ENCODE results near the gene IFITM1.

DNA sequence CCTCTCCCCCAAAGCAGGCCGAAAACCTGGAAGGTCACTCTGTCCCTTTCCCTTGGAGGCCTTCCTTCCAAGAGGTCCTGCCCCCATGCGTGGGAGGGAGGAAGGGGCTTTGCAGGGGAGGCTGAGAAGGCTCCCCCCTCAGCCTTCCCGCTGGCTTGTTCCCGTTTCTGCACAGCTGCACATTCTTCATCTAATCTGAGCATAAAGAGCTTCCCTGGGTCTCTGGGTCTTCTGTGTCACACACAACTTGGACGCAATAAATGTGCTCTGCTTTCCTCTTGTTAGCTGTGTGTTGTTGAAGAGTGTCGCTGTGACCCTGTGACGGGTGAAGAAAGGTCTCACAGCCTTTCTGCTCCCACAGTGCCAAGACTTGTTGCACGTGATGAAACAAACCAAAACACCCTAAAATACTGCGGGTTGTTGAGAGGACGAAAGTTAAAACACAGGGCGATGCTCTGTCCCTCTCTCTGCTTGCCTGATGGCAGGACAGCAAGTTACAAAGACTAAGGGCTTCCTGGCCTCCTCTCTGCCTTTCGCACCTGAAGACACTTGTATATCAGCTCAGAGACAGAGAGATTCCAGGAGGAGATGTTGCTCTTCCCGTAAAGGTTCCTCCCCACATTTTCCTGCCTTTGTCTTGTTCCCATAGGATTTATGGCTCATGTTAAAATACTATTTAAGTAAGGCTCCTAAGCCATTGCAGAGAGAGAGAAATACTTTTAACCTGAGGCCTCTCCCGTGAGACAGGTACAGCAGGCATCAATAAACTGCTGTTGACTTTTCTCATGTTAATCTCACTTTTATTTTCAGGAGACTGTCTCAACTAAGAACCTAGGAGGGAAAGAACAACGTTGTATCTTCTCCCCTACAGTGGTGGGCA, 22.2 kb downstream of the IFITM1 start:
- no peak for TF ChIP-seq POLR2A (IDR thresholded peaks at IDR 0.05)
- TF ChIP-seq, protein P1, sequence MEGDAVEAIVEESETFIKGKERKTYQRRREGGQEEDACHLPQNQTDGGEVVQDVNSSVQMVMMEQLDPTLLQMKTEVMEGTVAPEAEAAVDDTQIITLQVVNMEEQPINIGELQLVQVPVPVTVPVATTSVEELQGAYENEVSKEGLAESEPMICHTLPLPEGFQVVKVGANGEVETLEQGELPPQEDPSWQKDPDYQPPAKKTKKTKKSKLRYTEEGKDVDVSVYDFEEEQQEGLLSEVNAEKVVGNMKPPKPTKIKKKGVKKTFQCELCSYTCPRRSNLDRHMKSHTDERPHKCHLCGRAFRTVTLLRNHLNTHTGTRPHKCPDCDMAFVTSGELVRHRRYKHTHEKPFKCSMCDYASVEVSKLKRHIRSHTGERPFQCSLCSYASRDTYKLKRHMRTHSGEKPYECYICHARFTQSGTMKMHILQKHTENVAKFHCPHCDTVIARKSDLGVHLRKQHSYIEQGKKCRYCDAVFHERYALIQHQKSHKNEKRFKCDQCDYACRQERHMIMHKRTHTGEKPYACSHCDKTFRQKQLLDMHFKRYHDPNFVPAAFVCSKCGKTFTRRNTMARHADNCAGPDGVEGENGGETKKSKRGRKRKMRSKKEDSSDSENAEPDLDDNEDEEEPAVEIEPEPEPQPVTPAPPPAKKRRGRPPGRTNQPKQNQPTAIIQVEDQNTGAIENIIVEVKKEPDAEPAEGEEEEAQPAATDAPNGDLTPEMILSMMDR (IDR thresholded peaks at IDR 0.05 in 4 of 5, conservative IDR thresholded peaks at IDR 0.05 in 1 of 5), result no peak

Measured in gastrocnemius medialis (tissue), 4 donors.